HFF-Myc (cell line): ENCODE data around the gene PDK1.
"Not testable (repeated sequence)": the region's sequence is repeated elsewhere in the genome, so short reads cannot be mapped to it uniquely, and the experiment has no call there.

Source experiments
- DNase-seq: peaks from one replicate; pipeline ENCODE4 v3.0.0-alpha.2; 2011; ENCODE audit warnings: low read depth; ENCODE audit errors: extremely low read depth
- H3K4me3 ChIP-seq: replicated peaks from 2 replicates; pipeline ENCODE4 v1.5.1; 2011; ENCODE audit warnings: low read depth, mild to moderate bottlenecking, control low read depth, low read length
- CTCF ChIP-seq: IDR thresholded peaks from 2 replicates; pipeline ENCODE4 v1.5.1; 2012; ENCODE audit warnings: mild to moderate bottlenecking, low read depth, low read length, control low read depth; ENCODE audit errors: missing control alignments

PDK1 gene

GRCh38 chr2:172535119-172535518 lies 20.8 kb upstream of the PDK1 start:
- H3K4me3 ChIP-seq, result no peak overlapping the region
- no peak for DNase-seq
- no peak for TF ChIP-seq CTCF

- H3K4me3 ChIP-seq, DNase-seq: not testable (repeated sequence)
These were observed 18.0 kb upstream of the PDK1 start for GRCh38 chr2:172537851-172538250.

GRCh38 chr2:172539767-172540166 lies 16.1 kb upstream of the PDK1 start:
- TF ChIP-seq CTCF, result no peak
- no peak overlapping the region for H3K4me3 ChIP-seq
- no peak for DNase-seq

- DNase-seq, result no peak
- TF ChIP-seq CTCF, result no peak
- H3K4me3 ChIP-seq, result no peak overlapping the region
These were observed 15.5 kb upstream of the PDK1 start for GRCh38 chr2:172540421-172540820.

GRCh38 chr2:172545408-172546075 lies 10.3 kb upstream of the PDK1 start:
- no peak for TF ChIP-seq CTCF
- DNase-seq, result no peak
- H3K4me3 ChIP-seq, result no peak overlapping the region

GRCh38 chr2:172549131-172549530 lies 6.8 kb upstream of the PDK1 start:
- no peak for DNase-seq
- H3K4me3 ChIP-seq, result no peak overlapping the region
- TF ChIP-seq CTCF, result no peak

- DNase-seq, H3K4me3 ChIP-seq: not testable (repeated sequence)
These were observed 6.1 kb upstream of the PDK1 start for GRCh38 chr2:172549802-172550201.

- no peak for TF ChIP-seq CTCF
- no peak for DNase-seq
- no peak overlapping the region for H3K4me3 ChIP-seq
These were observed 5.5 kb upstream of the PDK1 start for GRCh38 chr2:172550419-172550818.
